H9 (cell line): ENCODE data around the gene PSMD8. TPM values are rescaled to one million over a fixed set of nuclear protein-coding genes. Genes with fewer than 3 reads are reported as not detected.
A peak's percentile ranks its signal among the peaks of the same experiment; 100 is the strongest.
"Not testable (repeated sequence)": the region's sequence is repeated elsewhere in the genome, so short reads cannot be mapped to it uniquely, and the experiment has no call there.

Experiments used
- DNase-seq: peaks from one replicate; pipeline ENCODE4 v3.0.0-alpha.2; 2017
- H2AFZ ChIP-seq: one replicate; pipeline ENCODE4 v1.6.1; 2013; ENCODE audit warnings: mild to moderate bottlenecking, low read length, control low read depth, moderate library complexity
- H2AK5ac ChIP-seq: 2 replicates; pipeline ENCODE4 v1.6.1; 2013; ENCODE audit warnings: low read length, control low read depth, mixed read lengths; ENCODE audit not compliant: insufficient read length
- H2BK120ac ChIP-seq: one replicate; pipeline ENCODE4 v1.6.1; 2013; ENCODE audit warnings: low read depth, mild to moderate bottlenecking, low read length, control low read depth, inconsistent platforms; ENCODE audit not compliant: poor library complexity, severe bottlenecking
- H2BK12ac ChIP-seq: 2 replicates; pipeline ENCODE4 v1.6.1; 2013; ENCODE audit warnings: low read length, control low read depth, mixed read lengths, low read depth; ENCODE audit not compliant: insufficient read length
- H2BK15ac ChIP-seq: 2 replicates; pipeline ENCODE4 v1.6.1; 2013; ENCODE audit warnings: low read depth, low read length, control low read depth
- H2BK20ac ChIP-seq: one replicate; pipeline ENCODE4 v1.6.1; 2013; ENCODE audit warnings: low read depth, mild to moderate bottlenecking, low read length, control low read depth, inconsistent platforms; ENCODE audit not compliant: poor library complexity, severe bottlenecking
- H2BK5ac ChIP-seq: 2 replicates; pipeline ENCODE4 v1.6.1; 2013; ENCODE audit warnings: low read length, control low read depth, mixed read lengths; ENCODE audit not compliant: insufficient read length
- H3K14ac ChIP-seq: 2 replicates; pipeline ENCODE4 v1.6.1; 2013; ENCODE audit warnings: low read length, control low read depth; ENCODE audit not compliant: insufficient read depth
- H3K18ac ChIP-seq: 2 replicates; pipeline ENCODE4 v1.6.1; 2013; ENCODE audit warnings: low read depth, mild to moderate bottlenecking, mixed read lengths, low read length, control low read depth; ENCODE audit not compliant: insufficient read length
- H3K23ac ChIP-seq: 2 replicates; pipeline ENCODE4 v1.6.1; 2013; ENCODE audit warnings: low read length, control low read depth, mixed read lengths, low read depth; ENCODE audit not compliant: insufficient read length
- H3K23me2 ChIP-seq: 2 replicates; pipeline ENCODE4 v1.6.1; 2013; ENCODE audit warnings: low read depth, mild to moderate bottlenecking, mixed read lengths, low read length, control low read depth; ENCODE audit not compliant: insufficient read length, poor library complexity, severe bottlenecking
- H3K27ac ChIP-seq: 2 replicates; pipeline ENCODE4 v1.5.1; 2013; ENCODE audit warnings: low read length, control low read depth, mixed read lengths, low read depth; ENCODE audit not compliant: insufficient read length
- H3K27me3 ChIP-seq: 2 replicates; pipeline ENCODE4 v1.6.1; 2013; ENCODE audit warnings: low read length, control low read depth, inconsistent platforms; ENCODE audit not compliant: insufficient read depth
- H3K4ac ChIP-seq: 2 replicates; pipeline ENCODE4 v1.6.1; 2013; ENCODE audit warnings: low read depth, mild to moderate bottlenecking, control low read depth, inconsistent platforms, low read length, moderate library complexity
- H3K4me1 ChIP-seq: 2 replicates; pipeline ENCODE4 v1.6.1; 2013; ENCODE audit warnings: low read length, control low read depth, inconsistent platforms; ENCODE audit not compliant: insufficient read depth
- H3K4me2 ChIP-seq: 2 replicates; pipeline ENCODE4 v1.6.1; 2013; ENCODE audit warnings: low read length, control low read depth, mixed read lengths; ENCODE audit not compliant: insufficient read length, insufficient read depth
- H3K56ac ChIP-seq: 2 replicates; pipeline ENCODE4 v1.6.1; 2013; ENCODE audit warnings: low read depth, mild to moderate bottlenecking, mixed read lengths, low read length, control low read depth; ENCODE audit not compliant: insufficient read length
- H3K79me1 ChIP-seq: 2 replicates; pipeline ENCODE4 v1.6.1; 2013; ENCODE audit warnings: low read depth, mild to moderate bottlenecking, moderate library complexity, low read length, control low read depth, inconsistent platforms; ENCODE audit not compliant: insufficient read depth, poor library complexity, severe bottlenecking
- H3K79me2 ChIP-seq: 2 replicates; pipeline ENCODE4 v1.6.1; 2013; ENCODE audit warnings: low read length, control low read depth, inconsistent platforms; ENCODE audit not compliant: insufficient read depth
- H3K9ac ChIP-seq: 2 replicates; pipeline ENCODE4 v1.6.1; 2013; ENCODE audit warnings: low read length, control low read depth, mixed read lengths; ENCODE audit not compliant: insufficient read length; ENCODE audit errors: extremely low read depth
- H3K9me3 ChIP-seq: one replicate; pipeline ENCODE4 v1.6.1; 2013; ENCODE audit warnings: low read depth, low read length, inconsistent platforms; ENCODE audit not compliant: control insufficient read depth
- H3T11ph ChIP-seq: one replicate; pipeline ENCODE4 v1.6.1; 2013; ENCODE audit warnings: mild to moderate bottlenecking, low read length, control low read depth, inconsistent platforms
- H4K20me1 ChIP-seq: one replicate; pipeline ENCODE4 v1.6.1; 2013; ENCODE audit not compliant: control insufficient read depth, insufficient read length, insufficient read depth
- H4K5ac ChIP-seq: 2 replicates; pipeline ENCODE4 v1.6.1; 2013; ENCODE audit warnings: low read depth, mild to moderate bottlenecking, mixed read lengths, low read length, control low read depth; ENCODE audit not compliant: insufficient read length
- H4K8ac ChIP-seq: replicated peaks from 2 replicates; pipeline ENCODE4 v1.6.1; 2013; ENCODE audit warnings: low read length, control low read depth, mixed read lengths, low read depth; ENCODE audit not compliant: insufficient read length
- H4K91ac ChIP-seq: 2 replicates; pipeline ENCODE4 v1.6.1; 2013; ENCODE audit warnings: low read depth, mild to moderate bottlenecking, moderate library complexity, mixed read lengths, low read length, control low read depth; ENCODE audit not compliant: insufficient read length
- H3K27ac Mint-ChIP-seq, 3 experiments: 2 replicates in 2 of 3; 3 replicates in 1 of 3; pipeline ENCODE4 v1.8.0; 2020 to 2021; ENCODE audit warnings: mixed read lengths in 3 of 3, mild to moderate bottlenecking in 1 of 3, moderate library complexity in 1 of 3
- H3K27me3 Mint-ChIP-seq: 2 replicates; pipeline ENCODE4 v1.8.0; 2021; ENCODE audit warnings: low read depth, mild to moderate bottlenecking, moderate library complexity, mixed read lengths
- H3K36me3 Mint-ChIP-seq, 3 experiments: 2 replicates in 2 of 3; 3 replicates in 1 of 3; pipeline ENCODE4 v1.8.0; 2020 to 2021; ENCODE audit warnings: low read depth in 3 of 3, mixed read lengths in 3 of 3; ENCODE audit not compliant: insufficient read depth in 1 of 3
- H3K4me1 Mint-ChIP-seq, 2 experiments: 2 replicates each; pipeline ENCODE4 v1.8.0; 2020; ENCODE audit warnings: mixed read lengths in 2 of 2
- H3K4me3 Mint-ChIP-seq, 2 experiments: 2 replicates in 1 of 2; 3 replicates in 1 of 2; pipeline ENCODE4 v1.8.0; 2020 to 2021; ENCODE audit warnings: mild to moderate bottlenecking in 2 of 2, mixed read lengths in 2 of 2, moderate library complexity in 1 of 2
- H3K9me3 Mint-ChIP-seq, 2 experiments: 2 replicates in 1 of 2; 3 replicates in 1 of 2; pipeline ENCODE4 v1.8.0; 2020; ENCODE audit warnings: mild to moderate bottlenecking in 2 of 2, mixed read lengths in 2 of 2, moderate library complexity in 1 of 2
- CTCF ChIP-seq: fragments of 200-600 bp; sonication (generic); conservative IDR thresholded peaks from 3 replicates; pipeline ENCODE4 v1.8.0; 2021; ENCODE audit warnings: antibody characterized with exemption, mild to moderate bottlenecking
- WGBS: extraction: QIAGEN DNeasy Blood & Tissue Kit; methylation state at CpG from one replicate; pipeline ENCODE4 v1.1.7; 2013; ENCODE audit warnings: missing lambda C conversion rate, low lambda C conversion rate, mixed read lengths; ENCODE audit not compliant: insufficient read length; ENCODE audit errors: extremely low coverage; 5-methylcytosine and 5-hydroxymethylcytosine counted together
- total RNA-seq: library from RNA; stranded (reverse); gene quantifications from 2 replicates; pipeline ENCODE4 v1.2.1, GENCODE V29; 2021

PSMD8 gene
- total RNA-seq, 1 experiment from 2014 or later = 189 TPM

- Histone ChIP-seq H3K27me3 (no peaks in the 10 kb centered on the region), H3K4ac (no peak overlapping the region), H3T11ph (no peak overlapping the region), H4K8ac (no peak overlapping the region), H3K23ac (no peak overlapping the region), H3K56ac (no peak overlapping the region), H3K79me2 (no peaks in the 10 kb centered on the region), H3K23me2 (peaks cover 13% of the 10 kb centered on the region), H3K9me3 (no peaks in the 10 kb centered on the region), H2BK5ac (no peak overlapping the region), H4K5ac (no peak overlapping the region), H2BK15ac (no peak overlapping the region), H4K20me1 (no peaks in the 10 kb centered on the region), H3K27ac (no peak overlapping the region), H3K14ac (no peak overlapping the region), H3K79me1 (no peaks in the 10 kb centered on the region), H3K9ac (peak overlapping the region; percentile 34), H2BK12ac (no peak overlapping the region), H3K18ac (no peak overlapping the region), H2AK5ac (no peak overlapping the region), H2BK120ac (no peak overlapping the region), H3K4me2 (peak overlapping the region; percentile 97), H3K4me1 (peaks cover 3% of the 10 kb centered on the region; the same call in 1 of the 2 replicates), H2AFZ (no peak overlapping the region), H2BK20ac (no peak overlapping the region), H4K91ac (no peak overlapping the region)
- Mint-ChIP-seq H3K9me3 (no peaks in the 10 kb centered on the region), H3K4me3 (peak overlapping the region; percentile 87 to 96), H3K4me1 (peaks cover 12 to 14% of the 10 kb centered on the region in 2 experiments), H3K27me3 (no peaks in the 10 kb centered on the region; the same call in none of the 2 replicates), H3K27ac (peak overlapping the region in 2 of 3 experiments; percentile 44 to 80; a peak in 3 of 7 replicates), H3K36me3 (no peaks in the 10 kb centered on the region; a peak in 1 of 7 replicates)
- no peak for DNase-seq
- no peak for TF ChIP-seq CTCF
- WGBS = no CpG with 5 or more reads among the region's 10 CpGs
Observed at GRCh38 chr19:38337360-38337653, 37.1 kb upstream of the PSMD8 start.

DNA sequence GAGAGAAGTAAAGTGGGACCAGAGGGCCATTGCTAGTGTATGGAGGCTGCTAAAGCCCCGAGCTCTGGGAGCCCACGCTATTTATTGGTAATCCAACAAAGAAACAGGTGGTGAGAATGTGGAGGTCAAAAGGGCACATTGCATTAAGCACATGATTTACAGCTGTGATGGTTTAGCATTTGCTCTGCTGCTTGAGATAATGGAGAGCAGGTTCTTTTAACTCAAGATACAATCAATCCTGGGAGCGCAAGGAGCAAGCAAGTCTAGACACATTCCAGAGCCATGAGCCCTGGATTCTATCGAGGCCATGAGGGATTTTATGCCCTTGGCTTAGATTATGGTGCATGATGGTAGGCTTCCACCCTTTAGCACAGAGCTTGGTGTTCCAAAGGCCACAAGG lies 35.4 kb upstream of the PSMD8 start:
- not testable (repeated sequence) for H2BK120ac ChIP-seq, H3T11ph ChIP-seq, H2BK15ac ChIP-seq, H4K8ac ChIP-seq, H4K5ac ChIP-seq, H3K56ac ChIP-seq, H3K4ac ChIP-seq, H3K4me1 ChIP-seq, H2BK20ac ChIP-seq, H3K36me3 Mint-ChIP-seq, H3K27me3 ChIP-seq, H3K9me3 Mint-ChIP-seq, H2BK12ac ChIP-seq, H3K79me2 ChIP-seq, H3K79me1 ChIP-seq, H2AFZ ChIP-seq, H3K18ac ChIP-seq, H3K27me3 Mint-ChIP-seq, H3K27ac ChIP-seq, H2BK5ac ChIP-seq, H3K4me2 ChIP-seq, H4K20me1 ChIP-seq, DNase-seq, H3K23ac ChIP-seq, H3K14ac ChIP-seq, H2AK5ac ChIP-seq, H4K91ac ChIP-seq, H3K9me3 ChIP-seq, H3K9ac ChIP-seq
- peak overlapping the region; percentile 4 to 85 (median 68); a peak in 4 of 7 replicates for H3K27ac Mint-ChIP-seq
- peaks cover 13% of the 10 kb centered on the region for H3K23me2 ChIP-seq
- WGBS = no CpG with 5 or more reads among the region's 4 CpGs
- H3K4me3 Mint-ChIP-seq = peak overlapping the region in 1 of 2 experiments; percentile 56; a peak in 1 of 5 replicates
- peaks cover 15 to 16% of the 10 kb centered on the region in 2 experiments for H3K4me1 Mint-ChIP-seq
